PC-9 (cell line): Measurements from ENCODE around the gene RC3H1. TPM values are rescaled to one million over a fixed set of nuclear protein-coding genes. Genes with fewer than 3 reads are reported as not detected.

Source experiments
- BruUV-seq: library from RNA; stranded (reverse); fragments of 400-500 nt; replicated peaks from 2 replicates; lab custom pipeline; 2021; lab: Mats Ljungman, UMichigan
- CTCF ChIA-PET: fragments of 300-600 bp; sonication (Branson Sonifier 250); formaldehyde crosslinking; loops from one replicate; lab custom pipeline; 2022; ENCODE audit warnings: antibody characterized with exemption; lab: Charles Lee
- POLR2A ChIA-PET: fragments of 300-600 bp; sonication (Branson Sonifier 250); formaldehyde crosslinking; loops from one replicate; lab custom pipeline; 2022; ENCODE audit warnings: antibody characterized with exemption; ENCODE audit not compliant: unreplicated experiment; lab: Charles Lee
- DNase-seq, 2 experiments: peaks; one replicate each; pipeline versions ENCODE4 v3.0.0 to v3.0.0-alpha.2; 2015 to 2022; ENCODE audit warnings: mixed read lengths in 1 of 2
- H2AFZ ChIP-seq: fragments of 200-600 bp; sonication (generic); 2 replicates; pipeline ENCODE4 v1.8.1; 2017; ENCODE audit warnings: antibody characterized with exemption
- H3F3A ChIP-seq: fragments of 200-600 bp; sonication (generic); 2 replicates; pipeline ENCODE4 v1.8.1; 2017; ENCODE audit warnings: antibody characterized with exemption, mild to moderate bottlenecking, low read depth; ENCODE audit not compliant: insufficient read depth
- H3K27ac ChIP-seq: fragments of 200-600 bp; sonication (generic); 2 replicates; pipeline ENCODE4 v1.6.1; 2016; ENCODE audit warnings: mixed run types
- H3K27me3 ChIP-seq: fragments of 200-600 bp; sonication (generic); 2 replicates; pipeline ENCODE4 v1.6.1; 2016; ENCODE audit warnings: low read depth, mixed run types; ENCODE audit not compliant: insufficient read depth
- H3K36me3 ChIP-seq: fragments of 200-600 bp; sonication (generic); 2 replicates; pipeline ENCODE4 v1.6.1; 2016; ENCODE audit warnings: low read depth, mixed run types
- H3K4me1 ChIP-seq: fragments of 200-600 bp; sonication (generic); replicated peaks from 2 replicates; pipeline ENCODE4 v1.6.1; 2016; ENCODE audit warnings: mixed run types; ENCODE audit not compliant: insufficient read depth
- H3K4me2 ChIP-seq: fragments of 200-600 bp; sonication (generic); 2 replicates; pipeline ENCODE4 v1.6.1; 2017; ENCODE audit warnings: mixed run types
- H3K4me3 ChIP-seq: fragments of 200-600 bp; sonication (generic); 2 replicates; pipeline ENCODE4 v1.6.1; 2016; ENCODE audit warnings: mixed run types
- H3K79me2 ChIP-seq: fragments of 200-600 bp; sonication (generic); 2 replicates; pipeline ENCODE4 v1.6.1; 2017; ENCODE audit warnings: low read depth, mixed run types
- H3K9me2 ChIP-seq: fragments of 200-600 bp; sonication (generic); 2 replicates; pipeline ENCODE4 v1.8.1; 2017; ENCODE audit warnings: mild to moderate bottlenecking; ENCODE audit not compliant: insufficient read depth
- H3K9me3 ChIP-seq: fragments of 200-600 bp; sonication (generic); 2 replicates; pipeline ENCODE4 v1.8.1; 2016; ENCODE audit warnings: low read depth; ENCODE audit not compliant: insufficient read depth
- H4K20me1 ChIP-seq: fragments of 200-600 bp; sonication (generic); 2 replicates; pipeline ENCODE4 v1.8.1; 2017; ENCODE audit not compliant: insufficient read depth
- EZH2 ChIP-seq: fragments of 200-600 bp; sonication (generic); IDR thresholded peaks from 2 replicates; pipeline ENCODE4 v1.8.0; 2017; ENCODE audit warnings: antibody characterized with exemption, low read depth
- intact Hi-C: fragments of 100-400 bp; cut with micrococcal nuclease; formaldehyde crosslinking; loops from one replicate; pipeline ENCODE4 v1.10.0; 2022; ENCODE audit not compliant: unreplicated experiment
- total RNA-seq: library from RNA; stranded (reverse); gene quantifications from 2 replicates; pipeline ENCODE4 v1.2.3, GENCODE V29; 2021
- TF ChIP-seq, protein P1 (sequence below): fragments of 200-600 bp; sonication (generic); conservative IDR thresholded peaks from 2 replicates; pipeline ENCODE4 v1.6.1; 2017; ENCODE audit warnings: mixed run types, antibody characterized with exemption, mild to moderate bottlenecking, moderate library complexity

RC3H1 gene
- total RNA-seq, 1 experiment from 2014 or later, result 29.5 TPM

DNA sequence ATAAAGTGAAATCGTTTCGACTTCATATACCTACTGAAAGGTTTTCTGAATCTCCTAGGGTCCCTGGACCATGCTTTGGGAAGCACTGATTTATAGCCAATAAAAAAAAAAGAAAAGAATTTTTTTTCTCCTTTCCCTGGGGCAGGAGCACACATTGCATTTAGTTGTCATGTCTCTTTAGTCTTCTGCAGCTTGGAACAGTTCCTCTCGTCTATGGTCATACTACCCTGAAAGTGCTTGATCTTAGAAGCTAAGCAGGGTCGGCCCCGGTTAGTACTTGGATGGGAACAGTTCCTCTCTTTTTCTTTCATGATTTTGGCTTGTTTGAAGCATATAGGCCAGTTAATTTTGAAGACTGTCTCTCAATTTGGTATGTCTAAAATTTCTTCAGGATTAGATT lies 101.3 kb downstream of the RC3H1 start:
- ChIA-PET POLR2A (no interaction called here), CTCF (no interaction called here)
- H3K36me3 ChIP-seq, result no peaks in the 10 kb centered on the region
- H3K4me2 ChIP-seq, result no peak overlapping the region
- intact Hi-C loops, result no loop called here
- H3K4me1 ChIP-seq, result no peaks in the 10 kb centered on the region
- H3K4me3 ChIP-seq, result no peak overlapping the region
- no peak overlapping the region for H3K27ac ChIP-seq
- H2AFZ ChIP-seq, result no peak overlapping the region
- no peaks in the 10 kb centered on the region for H3K79me2 ChIP-seq
- H3F3A ChIP-seq, result no peaks in the 10 kb centered on the region
- BruUV-seq, result no TSS peak
- DNase-seq, result no peak
- H3K9me3 ChIP-seq, result no peaks in the 10 kb centered on the region
- no peaks in the 10 kb centered on the region for H3K27me3 ChIP-seq
- H3K9me2 ChIP-seq, result no peaks in the 10 kb centered on the region
- TF ChIP-seq EZH2, result no peak
- TF ChIP-seq, protein P1, sequence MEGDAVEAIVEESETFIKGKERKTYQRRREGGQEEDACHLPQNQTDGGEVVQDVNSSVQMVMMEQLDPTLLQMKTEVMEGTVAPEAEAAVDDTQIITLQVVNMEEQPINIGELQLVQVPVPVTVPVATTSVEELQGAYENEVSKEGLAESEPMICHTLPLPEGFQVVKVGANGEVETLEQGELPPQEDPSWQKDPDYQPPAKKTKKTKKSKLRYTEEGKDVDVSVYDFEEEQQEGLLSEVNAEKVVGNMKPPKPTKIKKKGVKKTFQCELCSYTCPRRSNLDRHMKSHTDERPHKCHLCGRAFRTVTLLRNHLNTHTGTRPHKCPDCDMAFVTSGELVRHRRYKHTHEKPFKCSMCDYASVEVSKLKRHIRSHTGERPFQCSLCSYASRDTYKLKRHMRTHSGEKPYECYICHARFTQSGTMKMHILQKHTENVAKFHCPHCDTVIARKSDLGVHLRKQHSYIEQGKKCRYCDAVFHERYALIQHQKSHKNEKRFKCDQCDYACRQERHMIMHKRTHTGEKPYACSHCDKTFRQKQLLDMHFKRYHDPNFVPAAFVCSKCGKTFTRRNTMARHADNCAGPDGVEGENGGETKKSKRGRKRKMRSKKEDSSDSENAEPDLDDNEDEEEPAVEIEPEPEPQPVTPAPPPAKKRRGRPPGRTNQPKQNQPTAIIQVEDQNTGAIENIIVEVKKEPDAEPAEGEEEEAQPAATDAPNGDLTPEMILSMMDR, result no peak
- no peaks in the 10 kb centered on the region for H4K20me1 ChIP-seq

DNA sequence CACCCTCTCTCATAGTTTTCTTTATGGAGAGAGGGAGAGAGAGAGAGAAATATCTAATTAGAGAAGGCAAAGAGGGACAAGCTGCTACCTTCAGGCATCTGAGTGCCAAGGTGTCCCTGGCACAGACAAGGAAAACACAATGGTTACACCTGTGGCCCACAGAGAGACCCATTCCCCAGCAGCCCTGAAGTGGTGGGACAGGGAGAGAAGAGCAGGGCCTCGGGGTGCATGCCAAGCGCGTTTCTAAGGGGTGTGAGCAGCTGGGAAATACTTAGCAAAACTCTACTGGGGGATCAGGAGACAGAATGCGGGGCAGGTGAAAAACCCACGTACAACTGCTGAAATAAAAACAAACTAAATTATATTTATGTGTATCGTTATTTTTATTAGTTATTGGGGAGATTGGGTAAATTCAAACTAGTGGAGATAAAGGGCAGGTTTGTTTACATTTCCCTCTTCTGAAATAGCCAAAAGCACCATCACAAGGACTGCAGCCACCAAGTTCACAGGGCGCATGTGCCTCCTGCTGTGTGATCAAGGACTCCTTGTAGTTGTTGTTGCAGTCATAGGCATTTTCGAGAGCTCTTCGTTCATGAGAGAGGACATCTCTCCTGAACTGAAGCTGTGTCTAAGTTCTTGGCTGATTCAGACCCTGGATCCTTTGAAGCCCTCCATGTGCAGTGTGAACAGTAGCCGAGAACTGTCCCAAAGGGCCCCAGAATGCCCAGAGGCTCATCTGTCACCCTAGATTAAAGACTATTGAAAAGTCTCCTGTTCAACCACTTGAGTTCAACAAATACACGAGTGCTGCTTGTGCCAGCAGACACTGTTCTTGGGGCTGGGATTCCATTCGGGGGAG lies 104.3 kb downstream of the RC3H1 start:
- no peaks in the 10 kb centered on the region for H3K9me2 ChIP-seq

DNA sequence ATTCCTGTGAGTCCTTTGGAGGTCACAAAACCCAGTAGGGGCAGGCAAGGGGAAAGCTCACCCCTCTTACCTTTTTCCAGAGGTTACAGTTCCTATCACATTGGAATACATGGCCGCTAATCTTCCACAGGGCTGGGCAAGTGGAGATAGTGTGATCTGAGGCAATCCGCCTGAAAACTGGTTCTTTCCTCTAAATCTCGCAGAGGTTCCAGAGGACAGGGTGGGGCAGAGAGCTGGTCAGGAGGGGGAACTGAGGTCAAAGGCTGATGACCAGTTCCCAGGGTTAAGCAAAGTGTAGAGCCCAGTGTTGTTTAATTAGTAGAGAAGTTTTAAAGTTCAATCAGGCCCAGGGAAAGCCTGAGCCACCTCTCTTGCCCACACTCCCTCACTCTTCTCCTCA lies 105.0 kb downstream of the RC3H1 start, which contains the start of gene SERPINC1:
TSS of gene SERPINC1 (minus strand) at position 179 of the 400 bp plus-strand sequence. CDS start at position 111, 68 bp downstream.
- Histone ChIP-seq H3K4me1 (no peaks in the 10 kb centered on the region), H4K20me1 (no peaks in the 10 kb centered on the region), H3K27me3 (no peaks in the 10 kb centered on the region), H3K79me2 (no peaks in the 10 kb centered on the region), H3K4me3 (no peak within 1 kb of the TSS), H3F3A (no peaks in the 10 kb centered on the region), H3K9me3 (no peaks in the 10 kb centered on the region), H3K27ac (no peak within 1 kb of the TSS), H3K36me3 (no peaks in the 10 kb centered on the region), H3K9me2 (no peaks in the 10 kb centered on the region), H3K4me2 (no peak within 1 kb of the TSS), H2AFZ (no peak within 1 kb of the TSS)
- POLR2A ChIA-PET, result no interaction called here
- TF ChIP-seq, protein P1, result no peak
- no peak for TF ChIP-seq EZH2
- BruUV-seq, result no TSS peak
- DNase-seq, result no peak
- CTCF ChIA-PET, result no interaction called here
- intact Hi-C loops, result loop anchor here (10.0 kb wide), 1 partner anchor 238 kb away; the partner anchor contains the start of gene RABGAP1L

More for the DNA sequence above, 104.3 kb downstream of the RC3H1 start:
- no peaks in the 10 kb centered on the region for H3K27me3 ChIP-seq
- TF ChIP-seq, protein P1, result no peak
- no peak for TF ChIP-seq EZH2
- ChIA-PET CTCF (no interaction called here), POLR2A (no interaction called here)
- no peaks in the 10 kb centered on the region for H3K4me1 ChIP-seq
- no peaks in the 10 kb centered on the region for H3F3A ChIP-seq
- DNase-seq, result no peak
- no peaks in the 10 kb centered on the region for H4K20me1 ChIP-seq
- H3K4me2 ChIP-seq, result no peak overlapping the region
- no peaks in the 10 kb centered on the region for H3K9me3 ChIP-seq
- H2AFZ ChIP-seq, result no peak overlapping the region
- intact Hi-C loops, result loop anchor here (10.0 kb wide), 1 partner anchor 237 kb away; the partner anchor contains the start of gene RABGAP1L
- no peaks in the 10 kb centered on the region for H3K36me3 ChIP-seq
- no TSS peak for BruUV-seq
- H3K79me2 ChIP-seq, result no peaks in the 10 kb centered on the region
- H3K27ac ChIP-seq, result no peak overlapping the region
- no peak overlapping the region for H3K4me3 ChIP-seq
